ENCODE data around the gene ARR3.
A peak's percentile ranks its signal among the peaks of the same experiment; 100 is the strongest.
"Not testable (repeated sequence)": the region's sequence is repeated elsewhere in the genome, so short reads cannot be mapped to it uniquely, and the experiment has no call there.

The ARR3 gene

GRCh38 chrX:70280573-70280972 is 12.4 kb downstream of the ARR3 start:
- DNase-seq (ENCODE audit: low read depth in 2 of 2) = no peak

- no peak for DNase-seq (ENCODE audit: low read depth in 2 of 2)
Measured at GRCh38 chrX:70281951-70282350, 13.8 kb downstream of the ARR3 start, which contains the start of gene RAB41. RAB41 (plus strand) TSS chrX:70282172; CDS start chrX:70282218, 46 bp downstream.

GRCh38 chrX:70289168-70289792 is 21.1 kb downstream of the ARR3 start:
- DNase-seq (ENCODE audit: low read depth in 2 of 2) = no peak

GRCh38 chrX:70289793-70290770 is 21.9 kb downstream of the ARR3 start, which contains the start of the genes KIF4A and PDZD11:
KIF4A (plus strand) TSS chrX:70290104; CDS start chrX:70290459, 355 bp downstream.
PDZD11 (minus strand) TSS chrX:70289927; CDS start chrX:70289341, 586 bp downstream.
- DNase-seq (ENCODE audit: low read depth in 2 of 2) = peak; percentile 46 to 48

GRCh38 chrX:70292788-70293187 is 24.7 kb downstream of the ARR3 start:
- DNase-seq (ENCODE audit: low read depth in 2 of 2) = no peak

GRCh38 chrX:70293621-70294020 is 25.5 kb downstream of the ARR3 start:
- no peak for DNase-seq (ENCODE audit: low read depth in 2 of 2)

GRCh38 chrX:70301716-70302115 is 33.6 kb downstream of the ARR3 start:
- no peak for DNase-seq (ENCODE audit: low read depth in 2 of 2)

- DNase-seq (ENCODE audit: low read depth in 2 of 2) = peak; percentile 39
Measured at GRCh38 chrX:70313503-70313902, 45.4 kb downstream of the ARR3 start.

GRCh38 chrX:70322784-70323183 is 54.6 kb downstream of the ARR3 start:
- no peak for DNase-seq (ENCODE audit: low read depth in 2 of 2)

GRCh38 chrX:70323628-70324027 is 55.5 kb downstream of the ARR3 start:
- not testable (repeated sequence) for DNase-seq (ENCODE audit: low read depth in 2 of 2)

- no peak for DNase-seq (ENCODE audit: low read depth in 2 of 2)
Measured at GRCh38 chrX:70324326-70324725, 56.2 kb downstream of the ARR3 start.

GRCh38 chrX:70331161-70331560 is 63.0 kb downstream of the ARR3 start:
- peak; percentile 32 to 41 for DNase-seq (ENCODE audit: low read depth in 2 of 2)
